SU-DHL-6 (cell line): Measurements from ENCODE around the gene METRN.

Source experiments
- EZH2phosphoT487 ChIP-seq: fragments of 200-600 bp; sonication (generic), shearing (Covaris generic); conservative IDR thresholded peaks from 2 replicates; pipeline ENCODE4 v1.6.1; 2018; ENCODE audit warnings: mild to moderate bottlenecking, antibody characterized with exemption, low read length, moderate library complexity, mixed read lengths
- TF ChIP-seq, protein P1 (sequence below): fragments of 200-600 bp; sonication (generic); IDR thresholded peaks from one replicate; pipeline ENCODE4 v1.5.1; 2017; ENCODE audit warnings: antibody characterized with exemption, mild to moderate bottlenecking, low read length, moderate library complexity; ENCODE audit not compliant: insufficient read depth, poor library complexity, severe bottlenecking

DNA sequence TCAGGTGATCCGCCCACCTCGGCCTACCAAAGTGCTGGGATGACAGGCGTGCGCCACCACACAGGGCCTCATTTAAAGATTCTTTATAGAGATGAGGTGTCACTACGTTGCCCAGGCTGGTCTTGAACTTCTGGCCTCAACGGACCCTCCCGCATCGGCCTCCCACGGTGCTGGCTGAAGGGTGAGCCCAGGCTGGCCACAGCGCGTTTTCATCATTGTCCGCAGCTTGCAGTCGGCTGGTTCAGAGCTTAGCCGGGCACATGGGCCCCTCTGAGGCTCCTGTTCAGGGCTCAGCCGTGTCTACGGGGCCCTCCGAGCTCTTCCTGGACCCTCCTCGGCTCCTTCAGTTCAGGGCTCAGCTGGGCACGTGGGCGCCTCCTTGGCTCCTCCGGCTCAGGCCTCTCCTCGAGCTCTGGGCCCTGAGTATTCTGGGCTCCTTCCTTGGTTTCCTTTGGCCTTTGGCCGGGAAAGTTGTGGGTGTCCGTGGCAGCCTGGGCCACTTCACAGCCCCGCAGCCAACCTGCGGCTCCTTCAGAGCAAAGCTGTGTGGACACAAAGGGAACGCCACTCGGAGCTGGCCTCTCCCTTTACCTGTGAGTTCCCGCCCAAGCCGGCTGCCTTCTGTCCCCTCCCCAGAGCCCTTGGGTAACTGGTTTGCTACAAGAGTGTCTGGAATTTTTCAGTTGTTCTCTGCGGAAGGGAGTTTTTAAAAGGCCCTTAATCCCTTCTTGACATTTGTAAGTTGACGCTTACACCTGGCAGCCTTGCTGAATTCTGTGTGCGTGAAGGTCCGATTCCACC is 44.4 kb downstream of the METRN start:
- TF ChIP-seq, protein P1, sequence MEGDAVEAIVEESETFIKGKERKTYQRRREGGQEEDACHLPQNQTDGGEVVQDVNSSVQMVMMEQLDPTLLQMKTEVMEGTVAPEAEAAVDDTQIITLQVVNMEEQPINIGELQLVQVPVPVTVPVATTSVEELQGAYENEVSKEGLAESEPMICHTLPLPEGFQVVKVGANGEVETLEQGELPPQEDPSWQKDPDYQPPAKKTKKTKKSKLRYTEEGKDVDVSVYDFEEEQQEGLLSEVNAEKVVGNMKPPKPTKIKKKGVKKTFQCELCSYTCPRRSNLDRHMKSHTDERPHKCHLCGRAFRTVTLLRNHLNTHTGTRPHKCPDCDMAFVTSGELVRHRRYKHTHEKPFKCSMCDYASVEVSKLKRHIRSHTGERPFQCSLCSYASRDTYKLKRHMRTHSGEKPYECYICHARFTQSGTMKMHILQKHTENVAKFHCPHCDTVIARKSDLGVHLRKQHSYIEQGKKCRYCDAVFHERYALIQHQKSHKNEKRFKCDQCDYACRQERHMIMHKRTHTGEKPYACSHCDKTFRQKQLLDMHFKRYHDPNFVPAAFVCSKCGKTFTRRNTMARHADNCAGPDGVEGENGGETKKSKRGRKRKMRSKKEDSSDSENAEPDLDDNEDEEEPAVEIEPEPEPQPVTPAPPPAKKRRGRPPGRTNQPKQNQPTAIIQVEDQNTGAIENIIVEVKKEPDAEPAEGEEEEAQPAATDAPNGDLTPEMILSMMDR = no peak
- TF ChIP-seq EZH2phosphoT487 = no peak
